ENCODE data around the gene CCR7. TPM values are rescaled to one million over a fixed set of nuclear protein-coding genes. Genes with fewer than 3 reads are reported as not detected.

Gene CCR7
- total and polyA plus RNA-seq, 2 of the 13 experiments (the other 11 are each of a cell fraction or from before 2014, with no cell fraction given) = 0.04 to 0.53 TPM

- TF ChIP-seq, protein P1, sequence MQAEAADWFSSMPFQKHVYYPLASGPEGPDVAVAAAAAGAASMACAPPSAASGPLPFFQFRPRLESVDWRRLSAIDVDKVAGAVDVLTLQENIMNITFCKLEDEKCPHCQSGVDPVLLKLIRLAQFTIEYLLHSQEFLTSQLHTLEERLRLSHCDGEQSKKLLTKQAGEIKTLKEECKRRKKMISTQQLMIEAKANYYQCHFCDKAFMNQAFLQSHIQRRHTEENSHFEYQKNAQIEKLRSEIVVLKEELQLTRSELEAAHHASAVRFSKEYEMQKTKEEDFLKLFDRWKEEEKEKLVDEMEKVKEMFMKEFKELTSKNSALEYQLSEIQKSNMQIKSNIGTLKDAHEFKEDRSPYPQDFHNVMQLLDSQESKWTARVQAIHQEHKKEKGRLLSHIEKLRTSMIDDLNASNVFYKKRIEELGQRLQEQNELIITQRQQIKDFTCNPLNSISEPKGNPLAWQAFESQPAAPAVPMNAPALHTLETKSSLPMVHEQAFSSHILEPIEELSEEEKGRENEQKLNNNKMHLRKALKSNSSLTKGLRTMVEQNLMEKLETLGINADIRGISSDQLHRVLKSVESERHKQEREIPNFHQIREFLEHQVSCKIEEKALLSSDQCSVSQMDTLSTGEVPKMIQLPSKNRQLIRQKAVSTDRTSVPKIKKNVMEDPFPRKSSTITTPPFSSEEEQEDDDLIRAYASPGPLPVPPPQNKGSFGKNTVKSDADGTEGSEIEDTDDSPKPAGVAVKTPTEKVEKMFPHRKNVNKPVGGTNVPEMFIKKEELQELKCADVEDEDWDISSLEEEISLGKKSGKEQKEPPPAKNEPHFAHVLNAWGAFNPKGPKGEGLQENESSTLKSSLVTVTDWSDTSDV (CRISPR knock-in tag; IDR thresholded peaks at IDR 0.05) = no peak
- TF ChIP-seq, protein P2, sequence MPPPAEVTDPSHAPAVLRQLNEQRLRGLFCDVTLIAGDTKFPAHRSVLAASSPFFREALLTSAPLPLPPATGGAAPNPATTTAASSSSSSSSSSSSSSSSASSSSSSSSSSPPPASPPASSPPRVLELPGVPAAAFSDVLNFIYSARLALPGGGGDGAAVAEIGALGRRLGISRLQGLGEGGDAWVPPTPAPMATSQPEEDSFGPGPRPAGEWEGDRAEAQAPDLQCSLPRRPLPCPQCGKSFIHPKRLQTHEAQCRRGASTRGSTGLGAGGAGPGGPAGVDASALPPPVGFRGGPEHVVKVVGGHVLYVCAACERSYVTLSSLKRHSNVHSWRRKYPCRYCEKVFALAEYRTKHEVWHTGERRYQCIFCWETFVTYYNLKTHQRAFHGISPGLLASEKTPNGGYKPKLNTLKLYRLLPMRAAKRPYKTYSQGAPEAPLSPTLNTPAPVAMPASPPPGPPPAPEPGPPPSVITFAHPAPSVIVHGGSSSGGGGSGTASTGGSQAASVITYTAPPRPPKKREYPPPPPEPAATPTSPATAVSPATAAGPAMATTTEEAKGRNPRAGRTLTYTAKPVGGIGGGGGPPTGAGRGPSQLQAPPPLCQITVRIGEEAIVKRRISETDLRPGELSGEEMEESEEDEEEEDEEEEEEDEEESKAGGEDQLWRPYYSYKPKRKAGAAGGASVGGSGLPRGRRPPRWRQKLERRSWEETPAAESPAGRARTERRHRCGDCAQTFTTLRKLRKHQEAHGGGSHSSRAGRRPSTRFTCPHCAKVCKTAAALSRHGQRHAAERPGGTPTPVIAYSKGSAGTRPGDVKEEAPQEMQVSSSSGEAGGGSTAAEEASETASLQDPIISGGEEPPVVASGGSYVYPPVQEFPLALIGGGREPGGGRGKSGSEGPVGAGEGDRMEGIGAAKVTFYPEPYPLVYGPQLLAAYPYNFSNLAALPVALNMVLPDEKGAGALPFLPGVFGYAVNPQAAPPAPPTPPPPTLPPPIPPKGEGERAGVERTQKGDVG (CRISPR knock-in tag; IDR thresholded peaks at IDR 0.05; ENCODE audit: borderline replicate concordance) = 0 out of 2 replicates have a peak, but pooled peaks have one; percentile 32
- no peak for TF ChIP-seq THAP11 (CRISPR knock-in tag; IDR thresholded peaks at IDR 0.05)
- no peak for TF ChIP-seq FOXP1 (IDR thresholded peaks at IDR 0.05)
- TF ChIP-seq FOXP1 (CRISPR knock-in tag; IDR thresholded peaks at IDR 0.05) = peak; percentile 31; the same call in 1 of the 2 replicates
- TF ChIP-seq SNAPC5 (CRISPR knock-in tag; IDR thresholded peaks at IDR 0.05; ENCODE audit: borderline replicate concordance) = no peak
- no peak for TF ChIP-seq ZNF24 (IDR thresholded peaks at IDR 0.05)
- no peak for TF ChIP-seq EHMT2 (IDR thresholded peaks at IDR 0.05; ENCODE audit: borderline replicate concordance, low read depth, low read length)
- TF ChIP-seq, protein P3, sequence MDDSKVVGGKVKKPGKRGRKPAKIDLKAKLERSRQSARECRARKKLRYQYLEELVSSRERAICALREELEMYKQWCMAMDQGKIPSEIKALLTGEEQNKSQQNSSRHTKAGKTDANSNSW (CRISPR knock-in tag; IDR thresholded peaks at IDR 0.05; ENCODE audit: borderline replicate concordance) = no peak
- no peak for TF ChIP-seq SRY (CRISPR knock-in tag; IDR thresholded peaks at IDR 0.05)
- no peak for TF ChIP-seq NAIF1 (CRISPR knock-in tag; IDR thresholded peaks at IDR 0.05; ENCODE audit: borderline replicate concordance)
- TF ChIP-seq ARNT (IDR thresholded peaks at IDR 0.05) = no peak
- no peak for TF ChIP-seq SMAD9 (CRISPR knock-in tag; IDR thresholded peaks at IDR 0.05)
- TF ChIP-seq ZNF569 (CRISPR knock-in tag; IDR thresholded peaks at IDR 0.05; ENCODE audit: borderline replicate concordance) = no peak
- TF ChIP-seq ZBTB43 (CRISPR knock-in tag; conservative IDR thresholded peaks at IDR 0.05) = peak; percentile 79; the same call in 1 of the 2 replicates
- TF ChIP-seq, protein P4, sequence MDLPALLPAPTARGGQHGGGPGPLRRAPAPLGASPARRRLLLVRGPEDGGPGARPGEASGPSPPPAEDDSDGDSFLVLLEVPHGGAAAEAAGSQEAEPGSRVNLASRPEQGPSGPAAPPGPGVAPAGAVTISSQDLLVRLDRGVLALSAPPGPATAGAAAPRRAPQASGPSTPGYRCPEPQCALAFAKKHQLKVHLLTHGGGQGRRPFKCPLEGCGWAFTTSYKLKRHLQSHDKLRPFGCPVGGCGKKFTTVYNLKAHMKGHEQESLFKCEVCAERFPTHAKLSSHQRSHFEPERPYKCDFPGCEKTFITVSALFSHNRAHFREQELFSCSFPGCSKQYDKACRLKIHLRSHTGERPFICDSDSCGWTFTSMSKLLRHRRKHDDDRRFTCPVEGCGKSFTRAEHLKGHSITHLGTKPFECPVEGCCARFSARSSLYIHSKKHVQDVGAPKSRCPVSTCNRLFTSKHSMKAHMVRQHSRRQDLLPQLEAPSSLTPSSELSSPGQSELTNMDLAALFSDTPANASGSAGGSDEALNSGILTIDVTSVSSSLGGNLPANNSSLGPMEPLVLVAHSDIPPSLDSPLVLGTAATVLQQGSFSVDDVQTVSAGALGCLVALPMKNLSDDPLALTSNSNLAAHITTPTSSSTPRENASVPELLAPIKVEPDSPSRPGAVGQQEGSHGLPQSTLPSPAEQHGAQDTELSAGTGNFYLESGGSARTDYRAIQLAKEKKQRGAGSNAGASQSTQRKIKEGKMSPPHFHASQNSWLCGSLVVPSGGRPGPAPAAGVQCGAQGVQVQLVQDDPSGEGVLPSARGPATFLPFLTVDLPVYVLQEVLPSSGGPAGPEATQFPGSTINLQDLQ (CRISPR knock-in tag; IDR thresholded peaks at IDR 0.05) = no peak
- TF ChIP-seq, protein P5, sequence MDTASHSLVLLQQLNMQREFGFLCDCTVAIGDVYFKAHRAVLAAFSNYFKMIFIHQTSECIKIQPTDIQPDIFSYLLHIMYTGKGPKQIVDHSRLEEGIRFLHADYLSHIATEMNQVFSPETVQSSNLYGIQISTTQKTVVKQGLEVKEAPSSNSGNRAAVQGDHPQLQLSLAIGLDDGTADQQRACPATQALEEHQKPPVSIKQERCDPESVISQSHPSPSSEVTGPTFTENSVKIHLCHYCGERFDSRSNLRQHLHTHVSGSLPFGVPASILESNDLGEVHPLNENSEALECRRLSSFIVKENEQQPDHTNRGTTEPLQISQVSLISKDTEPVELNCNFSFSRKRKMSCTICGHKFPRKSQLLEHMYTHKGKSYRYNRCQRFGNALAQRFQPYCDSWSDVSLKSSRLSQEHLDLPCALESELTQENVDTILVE (CRISPR knock-in tag; IDR thresholded peaks at IDR 0.05) = no peak
- TF ChIP-seq ELF1 (CRISPR knock-in tag; IDR thresholded peaks at IDR 0.05) = no peak
These were observed 24.0 kb downstream of the CCR7 start (continued) for GRCh38 chr17:40541060-40541872.
